GM12878 (cell line): ENCODE results near the gene BTBD9. TPM values are rescaled to one million over a fixed set of nuclear protein-coding genes. Genes with fewer than 3 reads are reported as not detected.

Experiments
- ATAC-seq: fragments of 200-7000 bp; cut with Tn5 transposase; 3 replicates; pipeline ENCODE4 v1.9.1; 2020; ENCODE audit warnings: mild to moderate bottlenecking, moderate library complexity
- BruUV-seq: library from RNA; stranded (reverse); fragments of 400-500 nt; replicated peaks from 2 replicates; lab custom pipeline; 2021; lab: Mats Ljungman, UMichigan
- CTCF ChIA-PET: fragments of 300-600 bp; sonication (Branson Sonifier 250); formaldehyde crosslinking; extraction: SDS; loops from one replicate; lab custom pipeline; 2021; ENCODE audit warnings: inconsistent platforms; lab: Yijun Ruan, JAX
- POLR2A ChIA-PET: fragments of 350-600 bp; formaldehyde crosslinking; extraction: SDS; loops from one replicate; lab custom pipeline; 2021; ENCODE audit warnings: inconsistent platforms; lab: Charles Lee
- RAD21 ChIA-PET: fragments of 300-600 bp; sonication (Branson Sonifier 250); formaldehyde crosslinking; loops from one replicate; lab custom pipeline; 2023; ENCODE audit warnings: antibody characterized with exemption; ENCODE audit not compliant: unreplicated experiment; lab: Charles Lee
- SMC1A ChIA-PET: fragments of 300-600 bp; sonication (Branson Sonifier 250); formaldehyde crosslinking; loops from one replicate; lab custom pipeline; 2023; ENCODE audit not compliant: unreplicated experiment, uncharacterized antibody; lab: Charles Lee
- DNase-seq: peaks from one replicate; pipeline ENCODE4 v3.0.0-alpha.2; 2011; ENCODE audit warnings: low read depth, low spot score
- FAIRE-seq: peaks from 3 replicates; lab custom pipeline; 2011; peaks lifted over from hg19 to GRCh38; lab: Jason Lieb, UNC
- H2AFZ ChIP-seq: 2 replicates; pipeline ENCODE4 v1.6.0; 2011; ENCODE audit warnings: low read depth, low read length, control low read depth; ENCODE audit not compliant: control insufficient read depth
- H3K27ac ChIP-seq: 2 replicates; pipeline ENCODE4 v1.5.1; 2011; ENCODE audit warnings: control low read depth; ENCODE audit not compliant: control insufficient read depth, insufficient read depth
- H3K27me3 ChIP-seq, 2 experiments: replicated peaks in 1 of 2; 2 replicates each; pipeline versions ENCODE4 v1.6.0 to v1.6.1; 2011; ENCODE audit warnings: low read length in 1 of 2; ENCODE audit not compliant: control insufficient read depth in 2 of 2, insufficient read depth in 2 of 2
- H3K36me3 ChIP-seq, 2 experiments: 2 replicates each; pipeline ENCODE4 v1.5.1; 2011; ENCODE audit warnings: low read length in 1 of 2; ENCODE audit not compliant: control insufficient read depth in 2 of 2, insufficient read depth in 2 of 2
- H3K4me1 ChIP-seq: 2 replicates; pipeline ENCODE4 v1.6.1; 2011; ENCODE audit warnings: mild to moderate bottlenecking, low read length, moderate library complexity, mixed read lengths; ENCODE audit not compliant: control insufficient read depth, insufficient read depth
- H3K4me2 ChIP-seq: 2 replicates; pipeline ENCODE4 v1.6.0; 2011; ENCODE audit warnings: control low read depth; ENCODE audit not compliant: control insufficient read depth, insufficient read depth
- H3K4me3 ChIP-seq: fragments of 200-600 bp; sonication (generic); 2 replicates; pipeline ENCODE4 v1.5.1; 2016
- H3K79me2 ChIP-seq: 2 replicates; pipeline ENCODE4 v1.6.0; 2011; ENCODE audit warnings: low read length; ENCODE audit not compliant: control insufficient read depth, insufficient read depth
- H3K9ac ChIP-seq: 2 replicates; pipeline ENCODE4 v1.8.0; 2011; ENCODE audit warnings: low read length, control low read depth, mixed read lengths; ENCODE audit not compliant: control insufficient read depth, insufficient read depth
- H3K9me3 ChIP-seq: replicated peaks from 3 replicates; pipeline ENCODE4 v1.5.1; 2011; ENCODE audit warnings: mild to moderate bottlenecking, low read length; ENCODE audit not compliant: control insufficient read depth, insufficient read depth
- H4K20me1 ChIP-seq: 2 replicates; pipeline ENCODE4 v1.6.0; 2011; ENCODE audit not compliant: control insufficient read depth, insufficient read depth
- EP300 ChIP-seq, 2 experiments: fragments of 150-350 bp in 1 of 2; IDR thresholded peaks; 2 replicates each; pipeline ENCODE4 v1.6.1; 2011 to 2012; ENCODE audit warnings: low read depth in 2 of 2, low read length in 2 of 2, borderline replicate concordance in 1 of 2, improper control_type of control experiment in 1 of 2, inconsistent platforms in 1 of 2; ENCODE audit not compliant: control insufficient read depth in 1 of 2
- ESRRA ChIP-seq: IDR thresholded peaks from 2 replicates; pipeline ENCODE4 v1.6.1; 2012; ENCODE audit warnings: mild to moderate bottlenecking, low read length, improper control_type of control experiment
- HCFC1 ChIP-seq: fragments of 150-350 bp; IDR thresholded peaks from 2 replicates; pipeline ENCODE4 v1.6.1; 2014; ENCODE audit warnings: low read length
- MEF2B ChIP-seq: fragments of 450-650 bp; IDR thresholded peaks from 2 replicates; pipeline ENCODE4 v1.6.1; 2018; ENCODE audit warnings: mild to moderate bottlenecking, moderate library complexity; ENCODE audit not compliant: partially characterized antibody, poor library complexity, severe bottlenecking
- MYC ChIP-seq: IDR thresholded peaks from 2 replicates; pipeline ENCODE4 v1.6.1; 2011; ENCODE audit warnings: mild to moderate bottlenecking, low read length, moderate library complexity, inconsistent platforms; ENCODE audit not compliant: insufficient read depth, insufficient replicate concordance, insufficient read length, severe bottlenecking
- SMC3 ChIP-seq: IDR thresholded peaks from 2 replicates; pipeline ENCODE4 v1.6.1; 2011; ENCODE audit warnings: low read length, improper control_type of control experiment, borderline replicate concordance
- TBL1XR1 ChIP-seq: IDR thresholded peaks from 2 replicates; pipeline ENCODE4 v1.6.1; 2012; ENCODE audit warnings: low read depth, low read length, improper control_type of control experiment
- YY1 ChIP-seq: IDR thresholded peaks from 2 replicates; pipeline ENCODE4 v1.6.1; 2011; ENCODE audit warnings: low read depth, mild to moderate bottlenecking, low read length
- WGBS: methylation state at CpG from one replicate; pipeline ENCODE4 v1.1.6; 2016; ENCODE audit warnings: low lambda C conversion rate; ENCODE audit not compliant: insufficient replicate concordance, insufficient coverage; ENCODE audit errors: missing lambda C conversion rate; 5-methylcytosine and 5-hydroxymethylcytosine counted together
- in situ Hi-C: fragments of 300-500 bp; cut with MboI; formaldehyde crosslinking; loops from 9 replicates; pipeline ENCODE4 v1.14.3; 2018; ENCODE audit warnings: mixed read lengths
- intact Hi-C: fragments of 100-400 bp; cut with micrococcal nuclease; formaldehyde crosslinking; loops from one replicate; pipeline ENCODE4 v1.14.2; 2022; ENCODE audit not compliant: unreplicated experiment
- polyA plus RNA-seq, 11 experiments: library from polyadenylated mRNA; depleted of rRNA in 4 of 11; unstranded in 6 of 11; stranded (reverse) in 5 of 11; fragments of >200 nt; fragmentation: Nextera tagmentation in 4 of 11; fragmentation: Illumina TruSeq in 1 of 11; extraction: Ambion mirVana in 4 of 11; extraction: Trizol in 1 of 11; gene quantifications; 1 replicate in 1 of 11; 2 replicates in 10 of 11; pipeline versions ENCODE4 v1.2.1 to v1.2.3, GENCODE V29; 2011 to 2016; ENCODE audit warnings: inconsistent platforms in 2 of 11, missing spikeins in 2 of 11, low read depth in 1 of 11
- total RNA-seq, 4 experiments: library from RNA; depleted of rRNA in 3 of 4; stranded (reverse); fragments of >200 nt in 3 of 4; fragmentation: Illumina TruSeq in 1 of 4; extraction: Trizol in 1 of 4; gene quantifications; 2 replicates each; pipeline versions ENCODE4 v1.2.1 to v1.2.3, GENCODE V29; 2013 to 2021
- TF ChIP-seq, protein P1 (sequence below): fragments of 450-650 bp; IDR thresholded peaks from 2 replicates; pipeline ENCODE4 v1.6.1; 2016; ENCODE audit warnings: mild to moderate bottlenecking, moderate library complexity, borderline replicate concordance
- TF ChIP-seq, protein P2 (sequence below): IDR thresholded peaks from 2 replicates; pipeline ENCODE4 v1.6.1; 2012; ENCODE audit warnings: low read depth, low read length, improper control_type of control experiment

BTBD9 gene
- total and polyA plus RNA-seq, 10 of the 15 experiments (the other 5 are each of a cell fraction or from before 2014, with no cell fraction given): 0.22 to 8.6 (median 4.6) TPM

DNA sequence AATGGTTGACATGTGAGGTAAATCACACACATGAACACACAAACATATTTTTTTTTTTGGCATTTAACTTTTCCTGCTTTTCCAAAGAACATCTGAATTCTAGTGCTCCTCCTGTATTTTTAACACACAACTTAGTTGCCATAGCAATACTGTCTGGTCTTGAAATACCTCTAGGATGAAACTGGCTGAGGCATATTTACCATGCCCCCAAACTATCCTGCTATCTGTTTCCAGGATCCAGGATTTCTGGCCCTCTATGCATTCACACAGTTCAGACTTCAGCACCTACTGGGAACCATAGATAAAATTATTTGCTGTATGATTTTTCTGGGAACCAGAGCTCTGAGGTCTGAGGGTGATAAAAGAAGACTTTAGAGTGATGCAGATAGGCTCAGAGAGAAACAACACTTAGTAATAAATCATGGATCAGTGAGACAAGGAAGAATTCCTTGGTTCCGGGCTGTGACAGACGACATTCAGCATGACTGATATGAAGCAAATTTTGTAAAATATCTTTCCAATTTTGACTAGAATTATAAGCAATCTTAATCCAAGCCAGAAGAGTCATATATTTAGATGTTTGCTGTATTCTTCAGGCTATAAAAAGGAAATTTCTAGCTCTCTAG is 359.7 kb downstream of the BTBD9 start:
- Histone ChIP-seq H3K27ac (no peak overlapping the region), H3K27me3 (no peaks in the 10 kb centered on the region), H3K9ac (no peak overlapping the region), H3K9me3 (no peaks in the 10 kb centered on the region), H2AFZ (no peak overlapping the region), H3K79me2 (no peaks in the 10 kb centered on the region), H3K4me2 (no peak overlapping the region), H4K20me1 (no peaks in the 10 kb centered on the region), H3K36me3 (no peaks in the 10 kb centered on the region), H3K4me1 (no peaks in the 10 kb centered on the region), H3K4me3 (no peak overlapping the region)
- intact Hi-C loops: no loop called here
- TF ChIP-seq MYC (no peak), YY1 (no peak), SMC3 (no peak), TBL1XR1 (no peak), MEF2B (no peak), HCFC1 (no peak), EP300 (IDR thresholded peaks at IDR 0.05; ENCODE audit: borderline replicate concordance in 1 of 2, control insufficient read depth in 1 of 2, low read depth in 2 of 2, low read length in 2 of 2) (no peak), ESRRA (no peak)
- TF ChIP-seq, protein P1, sequence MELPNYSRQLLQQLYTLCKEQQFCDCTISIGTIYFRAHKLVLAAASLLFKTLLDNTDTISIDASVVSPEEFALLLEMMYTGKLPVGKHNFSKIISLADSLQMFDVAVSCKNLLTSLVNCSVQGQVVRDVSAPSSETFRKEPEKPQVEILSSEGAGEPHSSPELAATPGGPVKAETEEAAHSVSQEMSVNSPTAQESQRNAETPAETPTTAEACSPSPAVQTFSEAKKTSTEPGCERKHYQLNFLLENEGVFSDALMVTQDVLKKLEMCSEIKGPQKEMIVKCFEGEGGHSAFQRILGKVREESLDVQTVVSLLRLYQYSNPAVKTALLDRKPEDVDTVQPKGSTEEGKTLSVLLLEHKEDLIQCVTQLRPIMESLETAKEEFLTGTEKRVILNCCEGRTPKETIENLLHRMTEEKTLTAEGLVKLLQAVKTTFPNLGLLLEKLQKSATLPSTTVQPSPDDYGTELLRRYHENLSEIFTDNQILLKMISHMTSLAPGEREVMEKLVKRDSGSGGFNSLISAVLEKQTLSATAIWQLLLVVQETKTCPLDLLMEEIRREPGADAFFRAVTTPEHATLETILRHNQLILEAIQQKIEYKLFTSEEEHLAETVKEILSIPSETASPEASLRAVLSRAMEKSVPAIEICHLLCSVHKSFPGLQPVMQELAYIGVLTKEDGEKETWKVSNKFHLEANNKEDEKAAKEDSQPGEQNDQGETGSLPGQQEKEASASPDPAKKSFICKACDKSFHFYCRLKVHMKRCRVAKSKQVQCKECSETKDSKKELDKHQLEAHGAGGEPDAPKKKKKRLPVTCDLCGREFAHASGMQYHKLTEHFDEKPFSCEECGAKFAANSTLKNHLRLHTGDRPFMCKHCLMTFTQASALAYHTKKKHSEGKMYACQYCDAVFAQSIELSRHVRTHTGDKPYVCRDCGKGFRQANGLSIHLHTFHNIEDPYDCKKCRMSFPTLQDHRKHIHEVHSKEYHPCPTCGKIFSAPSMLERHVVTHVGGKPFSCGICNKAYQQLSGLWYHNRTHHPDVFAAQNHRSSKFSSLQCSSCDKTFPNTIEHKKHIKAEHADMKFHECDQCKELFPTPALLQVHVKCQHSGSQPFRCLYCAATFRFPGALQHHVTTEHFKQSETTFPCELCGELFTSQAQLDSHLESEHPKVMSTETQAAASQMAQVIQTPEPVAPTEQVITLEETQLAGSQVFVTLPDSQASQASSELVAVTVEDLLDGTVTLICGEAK: no peak
- TF ChIP-seq, protein P2, sequence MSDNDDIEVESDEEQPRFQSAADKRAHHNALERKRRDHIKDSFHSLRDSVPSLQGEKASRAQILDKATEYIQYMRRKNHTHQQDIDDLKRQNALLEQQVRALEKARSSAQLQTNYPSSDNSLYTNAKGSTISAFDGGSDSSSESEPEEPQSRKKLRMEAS: no peak
- DNase-seq: no peak
- WGBS: 76% methylated on average over 2 of the region's 2 CpGs
- no peak for FAIRE-seq
- in situ Hi-C loops: no loop called here
- BruUV-seq: no TSS peak
- ChIA-PET CTCF (interaction anchor here (1.1 kb wide), 1 partner anchor 134 kb away, joined by 3 read pairs; no protein-coding TSS in a partner anchor), RAD21 (interaction anchor here (1.0 kb wide), 1 partner anchor 244 kb away, joined by 3 read pairs; no protein-coding TSS in a partner anchor), SMC1A (interaction anchor here (1.0 kb wide), 1 partner anchor 71 kb away, joined by 3 read pairs; no protein-coding TSS in a partner anchor), POLR2A (no interaction called here)
- no peak for ATAC-seq
